IPS-11a (cell line): Measurements from ENCODE around the gene PLPPR3.

Experiments used
- H3K4me3 ChIP-seq: one replicate; pipeline ENCODE4 v1.5.1; 2013; ENCODE audit warnings: low read depth, low read length, control low read depth

Gene PLPPR3, protein sequence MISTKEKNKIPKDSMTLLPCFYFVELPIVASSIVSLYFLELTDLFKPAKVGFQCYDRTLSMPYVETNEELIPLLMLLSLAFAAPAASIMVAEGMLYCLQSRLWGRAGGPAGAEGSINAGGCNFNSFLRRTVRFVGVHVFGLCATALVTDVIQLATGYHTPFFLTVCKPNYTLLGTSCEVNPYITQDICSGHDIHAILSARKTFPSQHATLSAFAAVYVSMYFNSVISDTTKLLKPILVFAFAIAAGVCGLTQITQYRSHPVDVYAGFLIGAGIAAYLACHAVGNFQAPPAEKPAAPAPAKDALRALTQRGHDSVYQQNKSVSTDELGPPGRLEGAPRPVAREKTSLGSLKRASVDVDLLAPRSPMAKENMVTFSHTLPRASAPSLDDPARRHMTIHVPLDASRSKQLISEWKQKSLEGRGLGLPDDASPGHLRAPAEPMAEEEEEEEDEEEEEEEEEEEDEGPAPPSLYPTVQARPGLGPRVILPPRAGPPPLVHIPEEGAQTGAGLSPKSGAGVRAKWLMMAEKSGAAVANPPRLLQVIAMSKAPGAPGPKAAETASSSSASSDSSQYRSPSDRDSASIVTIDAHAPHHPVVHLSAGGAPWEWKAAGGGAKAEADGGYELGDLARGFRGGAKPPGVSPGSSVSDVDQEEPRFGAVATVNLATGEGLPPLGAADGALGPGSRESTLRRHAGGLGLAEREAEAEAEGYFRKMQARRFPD

DNA sequence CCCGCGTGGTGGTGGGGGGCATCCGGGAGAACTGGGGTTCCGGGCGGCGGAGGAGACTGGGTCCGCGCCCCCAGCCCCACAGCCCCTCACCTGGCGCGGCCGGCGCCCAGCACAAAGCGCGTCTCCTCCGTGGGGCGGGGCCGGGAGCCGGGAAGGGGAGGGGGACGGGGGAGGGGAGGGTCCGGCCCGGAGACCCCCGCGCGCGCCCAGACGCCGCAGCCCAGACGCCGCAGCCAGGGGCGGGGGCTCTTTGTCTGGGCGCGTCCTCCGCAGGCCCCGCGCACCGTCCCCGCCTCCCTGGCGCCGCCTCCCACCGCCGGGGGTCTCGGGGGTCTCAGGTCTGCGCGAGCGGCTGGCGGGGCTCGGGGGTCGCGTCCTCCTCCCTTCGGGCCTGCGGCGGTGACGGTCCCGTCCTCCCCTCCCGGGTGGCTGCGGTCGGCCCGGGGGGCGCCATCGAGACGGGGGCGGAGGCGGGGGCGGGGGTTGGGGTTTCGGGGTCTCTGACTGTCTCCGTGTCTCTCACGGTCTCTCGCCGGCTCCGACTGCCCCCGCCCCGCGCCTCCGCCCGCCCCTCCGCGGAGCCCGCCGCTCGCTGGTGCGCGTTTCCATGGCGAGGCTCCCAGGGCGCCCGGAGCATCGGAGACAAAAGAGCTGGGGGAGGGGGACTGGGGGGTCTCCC is at the start of gene PLPPR3:
PLPPR3 (minus strand) TSS at position 131 of the 679 bp plus-strand sequence. CDS start 396 bp downstream, outside the sequence.
- peak within 1 kb of the TSS; percentile 35 for H3K4me3 ChIP-seq

DNA sequence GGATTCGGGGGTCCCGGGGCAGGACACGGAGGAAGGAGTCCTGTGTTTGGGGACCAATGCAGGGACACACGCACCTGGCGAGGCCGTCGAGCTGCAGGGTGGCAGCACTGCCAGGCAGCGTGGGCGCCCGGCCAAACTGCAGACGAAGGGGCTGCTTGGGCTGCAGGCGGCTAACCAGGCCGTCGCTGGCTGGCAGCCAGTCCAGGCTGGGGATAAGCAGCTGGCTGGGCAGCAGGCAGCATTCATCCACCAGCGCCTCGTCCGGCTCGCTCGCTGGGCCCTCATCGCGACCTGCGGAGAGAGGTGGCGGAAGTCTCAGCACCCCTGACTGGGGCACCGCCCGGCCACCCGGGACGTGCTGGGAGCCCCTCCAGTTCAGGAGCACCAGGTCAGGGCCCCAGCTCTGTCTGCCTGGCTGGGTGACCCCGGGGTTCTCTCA is 49.2 kb upstream of the PLPPR3 start:
- H3K4me3 ChIP-seq: no peak overlapping the region

- no peak overlapping the region for H3K4me3 ChIP-seq
Observed at GRCh38 chr19:870314-870713, 48.6 kb upstream of the PLPPR3 start.

- H3K4me3 ChIP-seq: no peak overlapping the region
Observed at GRCh38 chr19:869245-870177, 47.8 kb upstream of the PLPPR3 start.

- H3K4me3 ChIP-seq: no peak overlapping the region
Observed at GRCh38 chr19:868458-869244, 46.9 kb upstream of the PLPPR3 start.

GRCh38 chr19:867855-868457 is 46.2 kb upstream of the PLPPR3 start:
- H3K4me3 ChIP-seq: no peak overlapping the region

DNA sequence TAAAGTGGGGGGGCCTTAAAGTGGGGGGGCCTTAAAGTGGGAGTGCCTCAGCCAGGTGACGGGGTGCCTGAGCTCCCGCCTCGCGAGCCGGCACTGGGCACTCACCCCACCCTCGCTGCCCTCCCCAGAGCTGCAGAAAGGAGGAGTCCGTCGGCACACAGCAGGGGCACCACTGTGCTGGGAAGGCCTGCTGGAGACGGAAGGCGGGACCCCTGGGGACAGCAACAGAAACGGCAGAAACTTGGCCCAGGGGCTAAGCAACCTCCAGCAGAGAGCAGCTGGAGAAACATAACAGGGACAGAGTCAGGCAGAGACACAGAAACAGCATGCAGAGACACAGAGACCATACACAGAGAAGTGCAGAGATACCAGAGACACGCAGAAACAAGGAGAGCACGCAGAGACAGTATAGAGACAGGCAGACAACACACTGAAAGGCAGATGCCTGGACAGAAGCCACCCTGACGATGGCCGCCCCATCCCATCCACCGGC is 45.6 kb upstream of the PLPPR3 start:
- no peak overlapping the region for H3K4me3 ChIP-seq

GRCh38 chr19:866769-867300 is 45.1 kb upstream of the PLPPR3 start:
- H3K4me3 ChIP-seq: no peak overlapping the region

DNA sequence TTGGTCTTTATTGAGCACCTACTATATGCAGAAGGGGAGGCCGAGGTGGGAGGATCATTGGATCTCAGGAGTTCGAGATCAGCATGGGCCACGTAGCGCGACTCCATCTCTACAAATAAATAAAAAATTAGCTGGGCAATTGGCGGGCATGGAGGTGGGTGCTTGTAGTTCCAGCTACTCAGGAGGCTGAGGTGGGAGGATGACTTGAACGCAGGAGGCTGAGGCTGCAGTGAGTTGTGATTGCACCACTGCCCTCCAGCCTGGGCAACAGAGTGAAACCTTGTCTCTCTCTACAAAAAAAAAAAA is 41.5 kb upstream of the PLPPR3 start:
- H3K4me3 ChIP-seq: no peak overlapping the region

DNA sequence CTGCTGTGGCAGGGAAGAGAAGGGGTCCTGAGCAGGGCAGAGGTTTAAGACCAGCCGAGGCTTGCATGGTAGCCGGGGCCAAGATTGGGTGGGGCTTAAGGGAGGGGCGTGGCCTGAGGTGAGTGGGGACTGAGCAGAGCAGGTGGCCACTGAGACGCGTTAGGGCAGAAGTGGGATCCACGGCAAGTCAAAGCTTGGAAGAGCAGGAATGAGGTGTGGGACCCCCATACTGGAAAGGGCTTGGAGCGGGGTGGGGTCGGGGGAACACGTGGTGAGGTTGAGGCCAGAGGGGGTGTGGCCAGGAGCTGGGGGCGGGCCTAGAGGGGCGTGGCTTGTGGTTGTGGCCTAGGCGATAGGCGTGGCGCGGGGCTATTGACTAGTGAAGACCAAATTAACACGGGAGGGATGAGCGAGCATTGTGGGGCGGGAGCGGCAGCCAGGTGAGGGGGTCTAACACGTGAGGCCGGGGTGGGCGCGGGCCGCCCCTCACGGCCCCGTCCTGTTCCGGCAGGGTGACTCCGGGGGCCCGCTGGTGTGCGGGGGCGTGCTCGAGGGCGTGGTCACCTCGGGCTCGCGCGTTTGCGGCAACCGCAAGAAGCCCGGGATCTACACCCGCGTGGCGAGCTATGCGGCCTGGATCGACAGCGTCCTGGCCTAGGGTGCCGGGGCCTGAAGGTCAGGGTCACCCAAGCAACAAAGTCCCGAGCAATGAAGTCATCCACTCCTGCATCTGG is 41.0 kb upstream of the PLPPR3 start:
- no peak overlapping the region for H3K4me3 ChIP-seq

GRCh38 chr19:861756-862580 is 40.2 kb upstream of the PLPPR3 start:
- no peak overlapping the region for H3K4me3 ChIP-seq

DNA sequence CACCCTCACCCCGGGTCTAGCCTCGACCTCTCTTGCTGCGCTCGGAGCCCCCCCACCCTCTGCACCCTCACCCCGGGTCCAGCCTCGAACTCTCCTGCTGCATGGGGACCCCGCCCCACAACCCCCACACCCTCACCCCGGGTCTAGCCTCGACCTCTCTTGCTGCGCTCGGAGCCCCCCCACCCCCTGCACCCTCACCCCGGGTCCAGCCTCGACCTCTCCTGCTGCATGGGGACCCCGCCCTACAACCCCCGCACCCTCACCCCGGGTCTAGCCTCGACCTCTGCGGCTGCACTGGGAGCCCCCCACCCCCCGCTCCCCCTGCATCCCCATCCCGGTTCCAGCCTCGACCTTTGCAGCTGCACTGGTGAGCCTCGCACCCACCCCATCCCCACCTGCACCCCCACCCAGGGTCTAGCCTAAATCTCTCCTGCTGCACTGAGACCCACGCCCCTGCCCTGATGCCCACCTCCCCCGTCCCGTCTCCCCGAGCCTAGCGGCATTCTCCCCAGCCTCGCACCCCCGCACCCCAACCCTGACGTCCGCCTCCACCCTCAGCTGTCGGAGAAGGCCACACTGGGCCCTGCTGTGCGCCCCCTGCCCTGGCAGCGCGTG is 39.5 kb upstream of the PLPPR3 start:
- H3K4me3 ChIP-seq: no peak overlapping the region

DNA sequence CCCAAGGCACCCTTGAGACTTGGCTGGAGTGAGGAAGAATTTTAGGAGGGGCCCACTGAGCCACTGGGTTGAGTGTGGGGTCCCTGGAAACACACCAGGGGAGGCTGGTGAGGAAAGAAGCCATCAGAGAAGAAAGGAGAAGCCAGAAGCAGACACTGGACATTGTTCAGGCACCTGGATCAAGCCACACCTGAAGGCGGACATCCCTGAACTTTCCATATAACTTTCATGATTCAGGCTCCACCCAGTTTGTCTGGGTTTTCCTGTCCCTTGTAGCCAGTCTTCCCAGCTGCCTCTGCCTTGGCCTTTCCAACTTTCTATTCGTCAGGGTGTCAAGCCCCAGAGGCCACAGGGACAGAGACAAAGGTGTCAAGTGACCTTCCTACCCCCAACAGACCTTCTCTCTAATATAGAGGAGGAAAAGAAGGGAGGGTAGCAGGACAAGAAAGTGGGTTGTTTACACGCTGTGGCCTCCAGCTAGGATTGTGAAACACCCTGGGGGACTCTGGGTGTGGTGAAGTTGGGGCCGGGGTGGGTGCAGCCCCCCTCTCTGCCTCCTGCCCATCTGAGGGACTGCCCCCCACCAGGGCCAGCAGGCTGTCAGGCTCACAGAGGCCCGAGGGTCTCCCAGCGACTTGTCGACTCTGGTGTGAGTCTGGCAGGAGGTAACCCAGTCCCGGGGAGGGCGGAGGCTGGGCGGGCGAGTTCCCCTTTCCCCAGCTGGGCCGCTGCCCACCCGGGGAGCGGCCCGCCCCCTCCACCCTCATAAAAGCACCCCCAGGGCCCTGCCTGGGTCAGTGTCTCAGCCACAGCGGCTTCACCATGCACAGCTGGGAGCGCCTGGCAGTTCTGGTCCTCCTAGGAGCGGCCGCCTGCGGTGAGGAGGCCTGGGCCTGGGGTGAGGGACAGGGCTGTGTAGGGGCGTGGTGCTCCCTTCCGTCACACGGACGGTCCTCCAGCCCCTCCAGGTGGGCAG is 37.4 kb upstream of the PLPPR3 start, which contains the start of gene CFD:
CFD (plus strand) TSS at position 797 of the 976 bp plus-strand sequence; CDS start at position 823, 26 bp downstream.
- H3K4me3 ChIP-seq: peak within 1 kb of the TSS; percentile 45

DNA sequence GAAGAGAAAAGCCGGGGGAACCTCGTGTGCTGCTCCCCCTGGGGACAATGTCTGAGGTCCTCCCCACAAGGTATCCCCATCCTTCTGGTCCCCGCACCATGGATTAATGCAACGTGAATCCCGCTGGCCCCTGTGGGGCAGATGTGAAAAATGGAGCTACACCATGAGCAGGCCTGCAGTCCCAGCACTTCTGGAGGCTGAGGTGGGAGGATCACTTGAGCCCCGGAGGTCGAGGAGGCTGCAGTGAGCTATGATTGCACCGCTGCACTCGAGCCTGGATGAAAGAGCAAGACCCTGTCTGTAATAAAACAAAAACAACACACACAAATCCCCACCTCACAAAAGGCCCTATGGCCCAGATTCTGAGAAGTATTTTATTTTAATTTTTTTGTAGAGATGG is 36.5 kb upstream of the PLPPR3 start:
- H3K4me3 ChIP-seq: no peak overlapping the region

DNA sequence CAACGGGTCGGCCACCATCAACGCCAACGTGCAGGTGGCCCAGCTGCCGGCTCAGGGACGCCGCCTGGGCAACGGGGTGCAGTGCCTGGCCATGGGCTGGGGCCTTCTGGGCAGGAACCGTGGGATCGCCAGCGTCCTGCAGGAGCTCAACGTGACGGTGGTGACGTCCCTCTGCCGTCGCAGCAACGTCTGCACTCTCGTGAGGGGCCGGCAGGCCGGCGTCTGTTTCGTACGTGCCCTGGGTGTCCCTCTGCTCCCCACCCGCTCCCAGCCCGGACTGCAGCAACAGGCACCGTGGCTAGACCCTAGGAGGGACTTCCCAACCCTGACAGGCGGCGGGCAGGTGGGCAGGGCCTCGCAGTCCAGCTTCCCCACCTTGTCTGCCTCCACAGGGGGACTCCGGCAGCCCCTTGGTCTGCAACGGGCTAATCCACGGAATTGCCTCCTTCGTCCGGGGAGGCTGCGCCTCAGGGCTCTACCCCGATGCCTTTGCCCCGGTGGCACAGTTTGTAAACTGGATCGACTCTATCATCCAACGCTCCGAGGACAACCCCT is 33.9 kb upstream of the PLPPR3 start:
- no peak overlapping the region for H3K4me3 ChIP-seq

DNA sequence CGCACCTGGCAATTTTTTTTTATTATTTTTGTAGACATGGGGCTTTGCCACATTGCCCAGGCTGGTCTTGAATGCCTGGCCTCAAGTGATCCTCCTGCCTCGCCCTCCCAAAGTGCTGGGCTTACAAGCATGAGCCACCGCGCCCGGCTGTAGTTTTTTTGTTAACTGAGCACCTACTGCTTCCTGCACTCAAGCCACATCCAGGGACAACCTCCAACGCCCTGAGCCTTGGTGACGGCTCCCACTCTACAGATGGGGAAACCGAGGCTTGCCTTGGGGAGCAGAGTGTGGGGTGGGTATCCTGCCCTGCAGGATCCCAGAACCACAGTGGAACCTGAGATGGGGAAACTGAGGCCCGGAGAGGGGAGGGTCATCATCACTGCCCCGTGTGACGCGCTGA is 33.4 kb upstream of the PLPPR3 start:
- H3K4me3 ChIP-seq: no peak overlapping the region
